Hippocampal formation (tissue), 2 donors: ENCODE results near the gene JAKMIP1.
"Not testable (repeated sequence)": the region's sequence is repeated elsewhere in the genome, so short reads cannot be mapped to it uniquely, and the experiment has no call there.

ENCODE experiments used
- DNase-seq, 2 donors: peaks; one replicate each; lab custom pipeline; 2025; lab: John Stamatoyannopoulos, UW

Gene JAKMIP1

GRCh38 chr4:6143603-6144181, 56.7 kb downstream of the JAKMIP1 start:
- DNase-seq, result peak in 1 of 2 donors; percentile 18

- no peak for DNase-seq
These were observed 57.3 kb downstream of the JAKMIP1 start for GRCh38 chr4:6142935-6143602.

GRCh38 chr4:6142511-6142910, 57.8 kb downstream of the JAKMIP1 start:
- DNase-seq, result no peak

DNA sequence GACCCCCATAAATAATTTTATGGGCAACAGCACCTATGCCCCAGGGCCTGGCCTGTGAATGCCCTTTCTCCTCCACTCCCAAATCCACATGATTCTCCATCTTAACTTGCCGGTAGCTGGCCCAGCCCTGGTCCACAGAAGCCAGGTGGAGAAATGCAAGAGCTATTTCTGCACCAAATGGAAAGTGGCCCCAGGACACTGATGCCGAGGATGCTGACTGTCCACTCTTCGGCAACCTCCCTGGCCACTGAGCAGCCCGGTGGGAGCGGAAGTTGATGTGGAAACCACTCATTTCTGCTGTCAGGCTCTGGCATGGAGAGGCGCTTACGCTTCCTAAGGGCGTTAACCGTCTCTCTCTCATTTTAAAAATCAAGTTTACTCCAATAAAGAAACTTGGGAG, 58.8 kb downstream of the JAKMIP1 start:
- DNase-seq, result no peak

GRCh38 chr4:6141021-6141420, 59.3 kb downstream of the JAKMIP1 start:
- not testable (repeated sequence) for DNase-seq

- no peak for DNase-seq
These were observed 62.6 kb downstream of the JAKMIP1 start for GRCh38 chr4:6137747-6138135.

GRCh38 chr4:6137027-6137746, 63.2 kb downstream of the JAKMIP1 start:
- DNase-seq, result no peak

- no peak for DNase-seq
These were observed 65.6 kb downstream of the JAKMIP1 start for GRCh38 chr4:6134612-6135220.

DNA sequence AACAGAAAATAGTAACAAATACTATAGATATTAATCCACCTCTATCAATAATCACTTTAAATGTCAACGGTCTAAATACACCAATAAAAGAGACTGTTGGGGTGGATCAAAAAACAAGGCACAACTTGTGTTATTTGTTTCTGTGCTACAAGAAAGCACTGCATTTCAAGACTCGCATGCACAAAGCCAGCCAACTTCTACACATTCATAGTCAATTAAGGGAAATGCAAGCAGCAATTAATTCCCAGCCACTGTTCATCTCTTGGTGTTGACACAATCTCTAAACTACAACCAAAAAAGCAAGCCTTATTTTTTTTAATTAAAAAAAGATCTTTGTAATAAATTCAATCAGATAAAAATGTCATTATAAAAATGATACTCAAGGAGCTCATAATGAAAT, 67.6 kb downstream of the JAKMIP1 start:
- no peak for DNase-seq

- no peak for DNase-seq
These were observed 72.0 kb downstream of the JAKMIP1 start for GRCh38 chr4:6128221-6128850.

- no peak for DNase-seq
These were observed 73.2 kb downstream of the JAKMIP1 start for GRCh38 chr4:6126971-6127745.

DNA sequence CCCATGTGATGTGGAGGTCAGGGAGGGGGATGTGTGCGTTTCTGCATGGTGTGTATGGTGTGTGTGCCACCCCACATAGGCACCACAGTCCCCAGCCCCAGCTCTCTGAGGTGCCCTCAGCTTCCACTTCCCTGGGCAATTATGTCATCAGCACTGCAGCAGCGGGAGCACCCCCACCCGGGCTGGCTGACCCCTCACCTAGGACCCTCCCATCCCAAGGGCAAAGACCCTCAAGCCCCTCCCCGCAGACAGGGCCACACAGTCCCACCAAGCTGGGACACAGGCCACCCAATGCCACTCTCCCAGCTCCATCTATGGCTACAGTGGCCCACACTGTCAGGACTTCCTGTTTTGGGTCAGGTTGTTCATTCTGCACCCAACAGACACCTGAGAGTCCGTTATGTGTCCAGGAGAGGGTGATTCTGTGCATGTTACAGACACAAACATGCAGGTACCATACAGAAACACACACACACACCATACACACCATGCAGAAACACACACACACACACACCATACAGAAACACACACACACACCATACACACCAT, 75.2 kb downstream of the JAKMIP1 start:
- no peak for DNase-seq

DNA sequence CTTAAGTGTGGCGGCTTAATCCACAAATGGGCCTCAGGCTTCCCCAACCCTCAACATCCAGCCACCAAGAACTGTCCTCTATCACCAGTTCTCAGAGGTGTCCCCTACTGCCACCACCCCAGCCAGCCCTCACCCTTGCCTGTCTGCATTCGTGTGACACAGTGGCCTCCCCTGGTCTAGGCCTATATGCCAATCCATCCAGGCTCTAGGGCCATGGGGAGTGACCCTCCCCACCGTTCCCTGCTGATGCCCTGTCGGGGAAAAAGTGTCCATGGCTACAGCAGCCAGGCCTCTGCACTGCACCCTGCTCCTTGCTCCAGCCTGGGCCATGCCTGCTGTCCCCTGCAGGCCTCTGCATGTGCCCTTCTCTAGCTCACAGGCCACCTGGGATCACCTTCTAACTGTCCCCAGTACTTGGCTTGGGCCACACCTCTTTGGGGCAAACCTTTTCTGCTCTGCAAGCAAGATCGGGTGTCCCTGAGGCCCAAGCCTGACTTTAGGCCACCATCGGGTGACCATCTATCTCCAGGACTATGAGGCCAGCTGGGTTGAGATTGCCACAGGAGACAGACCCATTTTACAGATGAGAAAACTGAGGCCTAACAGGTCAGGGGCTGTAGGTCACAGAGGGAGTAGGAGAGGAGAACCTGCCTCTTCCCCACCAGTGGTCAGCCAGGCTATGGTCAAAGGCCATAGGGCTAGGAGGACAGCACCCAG, 75.8 kb downstream of the JAKMIP1 start:
- no peak for DNase-seq

DNA sequence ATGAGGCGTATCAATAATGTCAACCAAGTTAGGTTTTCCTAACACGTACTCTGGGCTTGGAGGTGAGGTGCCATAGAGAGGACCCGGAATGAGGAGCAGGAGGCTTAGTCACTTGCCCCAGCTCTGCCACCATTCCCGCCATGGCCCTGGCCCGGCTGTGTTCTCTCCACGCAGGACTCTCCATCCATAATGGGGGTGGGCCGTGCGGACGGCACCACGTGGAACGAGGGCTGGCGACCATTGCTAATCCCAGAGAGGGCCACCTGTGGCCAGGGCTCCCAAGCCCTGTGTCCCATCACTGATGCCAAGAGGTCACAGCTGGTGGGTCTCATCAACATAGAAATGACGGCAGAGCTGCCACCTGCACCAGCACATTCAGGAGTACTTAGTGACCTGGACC, 76.4 kb downstream of the JAKMIP1 start:
- DNase-seq, result no peak

DNA sequence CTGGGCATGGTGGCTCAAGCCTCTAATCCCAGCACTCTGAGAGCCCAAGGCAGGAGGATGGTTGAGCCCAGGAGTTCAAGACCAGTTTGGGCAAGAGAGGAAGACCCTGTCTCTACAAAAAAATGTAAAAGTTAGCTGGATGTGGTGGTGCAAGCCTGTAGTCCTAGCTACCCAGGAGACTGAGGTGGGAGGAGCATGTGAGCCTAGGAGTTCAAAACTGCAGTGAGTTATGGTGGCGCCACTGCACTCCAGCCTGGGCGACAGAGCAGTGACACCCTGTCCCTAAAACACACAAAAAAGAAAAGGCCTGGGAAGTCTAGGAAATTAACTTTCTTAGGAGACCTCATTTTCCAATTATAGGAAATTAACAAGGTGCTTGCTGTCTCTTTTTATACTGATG, 76.8 kb downstream of the JAKMIP1 start:
- DNase-seq, result no peak

DNA sequence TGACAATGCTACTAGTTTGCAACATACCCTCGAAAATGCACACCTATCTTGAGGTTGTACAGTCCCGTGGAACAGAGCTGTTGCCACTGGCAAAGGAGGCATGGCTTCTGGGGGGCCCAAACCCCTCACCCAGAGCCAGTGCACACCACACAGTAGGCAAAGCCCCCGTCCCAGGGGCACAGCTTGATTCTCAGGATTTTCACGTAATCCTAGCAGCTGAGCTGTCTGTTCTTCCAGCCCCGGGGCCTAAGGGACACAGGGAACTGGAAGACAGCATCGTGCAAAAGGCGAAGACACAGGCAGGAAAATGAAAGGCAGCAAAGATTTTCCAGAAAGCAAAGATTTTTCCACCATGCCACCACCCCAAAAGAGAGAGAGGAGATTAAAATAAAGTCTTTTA, 77.2 kb downstream of the JAKMIP1 start:
- no peak for DNase-seq

DNA sequence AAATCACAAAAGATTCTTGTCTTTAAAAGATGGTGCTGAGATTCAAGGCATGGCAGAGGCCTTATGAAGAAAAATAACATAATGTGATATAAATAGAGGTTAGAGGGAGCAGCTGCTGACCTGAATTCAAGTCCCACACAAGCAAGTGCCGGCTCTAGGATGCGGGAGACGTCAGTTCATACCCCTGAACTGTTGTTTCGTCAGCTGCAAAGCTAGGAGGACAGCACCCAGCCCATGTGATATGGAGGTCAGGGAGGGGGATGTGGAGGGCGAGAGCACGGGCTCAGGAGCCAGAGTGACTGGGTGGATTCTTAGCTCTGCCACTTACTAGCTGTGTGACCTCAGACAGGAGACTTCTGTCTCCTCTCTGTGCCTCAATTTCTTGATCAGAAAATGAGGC, 77.9 kb downstream of the JAKMIP1 start:
- DNase-seq, result no peak

- no peak for DNase-seq
These were observed 78.4 kb downstream of the JAKMIP1 start for GRCh38 chr4:6121941-6122340.

DNA sequence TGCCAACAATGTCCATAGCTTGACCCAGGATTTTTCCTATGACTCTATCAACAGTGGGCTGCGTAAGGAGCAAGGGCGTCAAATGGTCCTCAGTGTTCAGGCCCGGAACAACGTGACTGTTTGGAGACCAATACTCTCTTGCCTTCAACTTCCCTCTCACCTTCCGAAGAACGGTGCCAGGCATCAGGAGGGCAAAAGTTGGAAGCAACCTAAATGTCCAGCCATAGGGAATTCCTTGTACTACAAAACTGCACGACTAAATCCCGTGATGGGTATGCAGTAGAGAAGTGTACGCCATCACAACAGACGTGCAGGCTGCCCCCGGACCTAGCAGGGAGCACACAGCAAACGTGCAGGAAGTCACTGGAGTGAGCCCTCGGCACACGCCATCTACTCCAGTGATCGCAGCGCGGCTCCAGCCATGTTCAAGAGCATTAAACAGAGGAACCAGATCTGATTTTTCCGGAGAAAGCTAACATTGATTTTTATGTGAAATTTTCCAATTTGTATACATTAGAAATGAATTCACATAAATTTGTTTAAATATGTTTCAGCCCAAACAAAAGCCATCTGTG, 79.0 kb downstream of the JAKMIP1 start:
- DNase-seq, result no peak

GRCh38 chr4:6120361-6120760, 80.0 kb downstream of the JAKMIP1 start:
- no peak for DNase-seq
